ENCODE data around the gene USP50. TPM values are rescaled to one million over a fixed set of nuclear protein-coding genes. Genes with fewer than 3 reads are reported as not detected.

Gene USP50
- not detected in 2 replicates for total RNA-seq (ENCODE audit: low replicate concordance)

DNA sequence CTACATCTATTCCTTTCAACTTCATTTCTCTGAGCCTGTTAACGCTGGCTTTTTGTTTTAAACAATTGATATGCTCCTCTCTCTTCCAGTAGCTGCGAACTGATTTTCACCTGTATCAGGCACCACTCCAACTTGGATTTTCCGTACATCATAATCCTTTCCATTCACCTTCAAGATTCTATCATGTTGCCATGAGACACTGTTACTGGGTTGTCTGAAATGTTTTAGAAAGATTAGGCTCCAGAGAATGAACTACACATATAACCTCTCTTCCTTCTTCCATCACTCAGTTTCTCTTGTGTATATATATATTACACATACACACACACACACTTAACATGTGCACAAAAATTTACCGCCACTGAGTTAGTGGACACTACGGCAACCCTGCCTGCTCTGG is at the start of gene USP50:
USP50 (minus strand) TSS at position 101 of the 400 bp plus-strand sequence. CDS start 141 bp downstream, outside the sequence.

Other genes starting within 250 kb of the USP50 start
- 38.6 and 50.3 TPM in 2 replicates for gene GABPB1, start 191.5 kb downstream of the USP50 start, total RNA-seq (ENCODE audit: low replicate concordance)
- 28.7 and 32.3 TPM in 2 replicates for gene USP8, start 122.3 kb downstream of the USP50 start, total RNA-seq (ENCODE audit: low replicate concordance)
- 24.3 and 43.2 TPM in 2 replicates for gene TRPM7, start 140.1 kb upstream of the USP50 start, total RNA-seq (ENCODE audit: low replicate concordance)
- gene SPPL2A, start 219.0 kb upstream of the USP50 start, total RNA-seq (ENCODE audit: low replicate concordance) = 61.1 and 95.1 TPM in 2 replicates